GM19351 (cell line): ENCODE data around the gene PINK1.
"Not testable (repeated sequence)": the region's sequence is repeated elsewhere in the genome, so short reads cannot be mapped to it uniquely, and the experiment has no call there.

Experiments
- ATAC-seq: cut with Tn5 transposase; IDR thresholded peaks from one replicate; pipeline ENCODE4 v1.9.1; 2021; ENCODE audit warnings: mild to moderate bottlenecking, moderate library complexity; ENCODE audit not compliant: unreplicated experiment

The PINK1 gene

DNA sequence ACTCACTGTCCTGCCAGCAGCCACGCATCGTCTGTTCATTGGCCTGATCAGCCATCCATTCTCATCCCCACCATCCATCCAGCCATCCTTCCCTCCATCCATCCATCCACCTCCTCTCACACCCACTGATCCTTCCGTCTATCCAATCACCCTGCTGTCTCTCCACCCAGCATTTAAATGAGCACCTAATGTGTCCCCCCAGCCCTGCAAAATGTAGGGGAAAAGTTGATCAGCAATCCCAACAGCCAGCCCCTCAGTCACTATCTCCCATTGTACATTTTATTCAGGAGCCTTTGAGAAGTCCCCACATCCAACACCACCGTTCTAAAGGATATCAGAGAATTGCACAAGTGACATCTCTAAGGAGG, 39.0 kb downstream of the PINK1 start:
- ATAC-seq: no peak

DNA sequence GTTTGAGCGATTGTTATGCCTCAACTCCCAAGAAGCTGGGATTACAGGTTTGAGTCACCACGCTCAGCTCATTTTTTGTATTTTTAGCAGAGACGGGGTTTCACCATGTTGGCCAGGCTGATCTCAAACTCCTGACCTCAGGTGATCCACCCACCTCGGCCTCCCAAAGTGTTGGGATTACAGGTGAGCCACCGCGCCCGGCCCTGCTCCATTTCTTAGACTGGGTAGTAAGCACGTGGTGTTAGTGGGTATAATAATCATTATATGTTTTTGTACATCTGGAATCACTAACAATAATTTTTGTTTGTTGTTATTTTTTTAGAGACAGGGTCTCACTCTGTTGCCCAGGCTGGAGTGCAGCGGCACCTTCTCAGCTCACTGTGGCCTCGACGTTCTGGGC, 40.4 kb downstream of the PINK1 start:
- ATAC-seq: not testable (repeated sequence)

DNA sequence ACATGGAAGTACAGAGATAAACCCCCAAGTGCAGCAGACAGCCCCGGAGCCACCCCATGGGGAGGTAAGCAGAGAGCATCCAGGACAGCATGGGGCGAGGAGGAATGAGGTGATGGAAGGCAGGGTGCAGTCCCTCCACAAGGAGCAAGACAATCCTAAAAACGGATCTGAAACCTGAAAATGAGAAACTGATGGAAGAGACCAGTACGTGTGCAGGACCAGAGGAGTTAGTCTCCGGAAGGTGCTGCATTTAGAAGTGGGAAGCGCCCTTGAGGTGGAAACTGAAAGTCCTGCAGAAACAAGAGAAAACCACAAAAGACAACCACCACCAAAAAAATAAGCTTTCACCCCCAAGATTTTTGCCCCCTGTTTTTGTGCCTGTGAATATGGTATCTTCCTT, 45.3 kb downstream of the PINK1 start:
- ATAC-seq: no peak

DNA sequence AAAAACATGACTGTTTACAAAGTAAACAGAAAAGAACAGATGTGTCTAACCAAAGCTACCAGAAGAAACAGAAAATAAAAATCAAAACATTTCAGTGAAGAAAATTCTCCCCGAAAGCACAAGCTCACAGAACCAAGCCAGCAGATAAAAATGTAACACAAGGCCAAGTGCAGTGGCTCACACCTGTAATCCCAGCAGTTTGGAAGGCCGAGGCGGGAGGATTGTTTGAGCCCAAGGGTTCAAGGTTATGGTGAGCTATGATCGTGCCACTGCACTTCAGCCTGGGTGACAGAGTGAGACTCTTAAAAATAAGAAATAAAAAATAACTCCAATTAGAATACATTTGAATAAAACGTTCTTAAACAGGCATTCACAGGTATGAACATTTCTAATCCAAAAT, 47.0 kb downstream of the PINK1 start:
- ATAC-seq: no peak

DNA sequence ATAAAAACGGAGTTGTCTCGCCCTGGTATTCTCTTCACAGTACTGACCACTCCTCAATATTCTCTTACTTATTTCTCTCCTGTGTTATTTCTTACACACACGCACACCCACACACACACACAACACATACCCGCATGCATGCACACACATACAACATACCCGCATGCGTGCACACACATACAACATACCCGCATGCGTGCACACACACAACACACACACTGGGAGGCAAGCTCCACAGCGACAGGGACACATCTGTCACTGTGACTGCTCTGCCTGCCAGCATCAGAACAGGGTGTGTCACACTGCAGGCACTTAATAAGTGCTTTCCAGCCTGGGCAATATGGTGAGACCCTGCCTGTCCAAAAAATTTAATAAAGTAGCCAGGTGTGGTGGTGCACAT, 48.7 kb downstream of the PINK1 start:
- ATAC-seq: no peak

DNA sequence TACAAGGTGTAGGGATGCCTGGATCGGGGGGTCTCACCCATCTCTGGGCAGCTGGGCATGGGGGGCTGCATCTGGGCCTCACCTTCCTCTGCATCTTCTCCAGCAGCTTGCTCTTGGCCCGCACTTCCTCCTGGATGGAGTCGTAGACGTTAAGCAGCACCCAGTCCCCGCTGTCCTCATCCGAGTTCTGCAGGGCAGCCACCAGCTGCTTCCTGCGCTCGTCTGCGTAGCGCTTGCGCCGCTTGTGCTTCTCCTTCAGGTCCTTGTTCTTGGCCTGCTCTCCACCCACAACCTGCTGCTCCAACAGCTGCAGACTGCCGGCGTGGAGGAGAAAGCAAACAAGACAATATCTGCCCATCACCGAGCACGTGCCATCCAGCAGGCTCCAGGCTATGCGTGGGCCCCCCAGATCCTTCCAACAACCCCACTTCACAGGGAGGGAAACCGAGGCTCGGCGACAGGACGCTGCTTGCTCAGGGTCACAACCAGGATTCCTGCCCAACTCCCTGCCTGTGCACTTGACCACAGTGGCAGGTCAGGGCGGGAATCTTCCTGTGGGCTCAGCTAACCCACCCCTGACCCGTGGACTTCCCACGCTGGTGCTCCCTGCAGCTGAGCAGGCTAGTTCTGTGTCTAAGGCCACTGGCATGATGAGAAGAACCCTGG, 49.4 kb downstream of the PINK1 start:
- no peak for ATAC-seq

DNA sequence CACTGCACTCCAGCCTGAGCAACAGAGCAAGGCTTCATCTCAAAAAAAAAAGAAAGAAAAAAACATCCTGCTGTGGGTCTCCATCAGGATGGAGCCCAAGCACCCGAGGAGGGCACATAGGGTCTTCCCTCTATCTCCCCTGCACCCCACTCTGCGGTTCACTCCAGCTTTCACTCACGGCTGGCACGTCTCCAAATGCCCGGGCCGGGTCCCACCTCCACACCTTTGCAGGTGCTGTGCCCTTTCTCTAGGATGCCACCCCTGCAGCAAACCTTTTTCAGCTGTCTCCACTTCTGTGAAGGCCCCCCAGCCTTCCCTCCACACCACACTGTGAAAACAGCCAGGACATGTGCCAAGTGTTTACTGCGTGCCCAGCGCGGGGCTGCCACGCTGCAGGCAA, 50.4 kb downstream of the PINK1 start:
- ATAC-seq: no peak

DNA sequence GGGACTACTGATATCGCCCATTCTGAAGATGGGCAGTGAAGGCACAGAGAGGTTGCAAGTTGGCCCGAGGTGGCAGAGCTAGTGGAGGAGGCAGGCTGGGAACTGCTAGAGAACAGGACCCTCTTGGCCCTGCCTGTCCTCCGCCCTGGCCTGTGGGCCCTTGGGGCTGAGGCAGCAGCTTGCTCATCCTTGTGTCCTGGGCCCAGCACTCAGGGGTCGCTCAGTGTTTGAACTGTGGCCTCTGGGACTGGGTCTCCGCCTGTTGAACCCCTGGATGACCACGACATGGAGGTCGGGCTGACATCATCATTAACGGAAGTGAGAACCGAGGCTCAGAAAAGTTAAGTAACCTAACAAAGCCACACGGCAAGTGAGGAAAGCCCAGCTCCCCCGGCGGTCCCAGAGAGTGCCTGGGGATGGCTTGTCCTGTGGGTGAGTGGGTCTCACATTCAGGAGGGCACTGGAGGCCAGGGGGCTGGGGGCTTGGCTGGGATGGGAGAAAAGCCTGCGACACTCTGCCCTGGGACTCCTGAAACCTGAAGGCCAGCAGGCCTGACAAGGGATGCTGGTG, 50.9 kb downstream of the PINK1 start:
- no peak for ATAC-seq

DNA sequence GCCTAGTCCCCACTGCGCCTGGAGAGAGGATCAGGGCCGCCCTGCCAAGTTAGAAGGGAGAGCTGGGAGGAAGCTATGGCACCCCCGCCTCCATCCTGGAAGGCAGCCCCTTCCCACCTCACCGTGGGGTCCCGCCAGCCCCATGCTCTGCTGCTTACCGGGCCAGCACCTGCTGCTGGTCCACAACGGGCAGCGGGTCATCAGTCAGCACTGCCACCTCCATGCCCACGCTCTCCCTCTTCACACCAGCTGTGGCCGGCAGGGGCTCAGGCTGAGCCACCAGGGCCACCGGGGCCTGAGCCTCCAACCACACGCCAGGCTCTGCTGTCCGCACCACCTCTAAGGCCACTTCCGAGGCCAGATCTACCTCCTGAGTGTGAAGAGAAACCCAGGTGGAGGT, 51.4 kb downstream of the PINK1 start:
- no peak for ATAC-seq

DNA sequence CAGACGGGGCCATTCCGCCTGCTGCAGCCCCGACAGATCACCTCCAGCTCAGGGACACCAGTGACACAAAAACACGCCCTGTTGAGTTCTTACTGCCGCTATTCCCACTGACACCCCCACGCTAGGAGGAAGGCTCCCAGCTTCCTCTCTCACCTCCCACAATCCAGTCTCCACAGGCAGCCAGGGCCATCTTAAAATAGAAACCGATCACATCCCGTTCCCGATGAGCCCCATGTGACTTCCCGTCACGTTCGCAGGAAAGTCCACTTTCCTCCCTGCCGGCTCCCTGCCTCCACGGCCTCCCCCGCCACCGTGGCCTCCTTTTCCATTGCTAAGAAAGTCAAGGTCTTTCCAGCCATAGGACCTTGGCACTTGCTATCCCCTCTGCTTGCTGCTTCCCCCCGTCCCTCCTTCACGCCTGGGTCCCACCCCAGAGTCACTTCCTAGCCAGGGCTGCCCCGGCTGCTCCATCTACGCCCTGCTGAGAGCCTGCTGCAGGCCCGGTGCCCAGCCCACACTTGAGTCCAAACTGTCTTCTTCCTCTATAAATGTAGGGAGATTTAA, 51.9 kb downstream of the PINK1 start:
- ATAC-seq: no peak

DNA sequence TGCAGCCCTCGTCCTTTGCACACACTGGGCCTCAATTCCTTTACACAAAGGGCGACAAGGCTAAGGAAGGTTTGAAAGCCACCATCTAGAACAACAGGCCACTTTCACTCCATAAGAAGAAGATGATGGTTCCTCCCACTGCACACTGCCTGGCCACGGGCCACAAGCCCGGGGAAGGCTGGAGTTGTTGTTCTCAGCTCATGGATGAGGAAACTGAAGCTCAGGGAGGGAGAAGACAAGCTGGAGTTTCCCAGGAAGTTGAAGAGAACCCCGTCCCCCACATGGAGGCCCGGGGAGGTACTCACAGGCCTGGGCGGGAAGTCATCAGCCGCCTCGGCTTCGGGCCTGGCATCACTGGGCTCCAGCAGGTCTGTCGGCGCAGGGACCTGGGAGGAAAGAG, 52.5 kb downstream of the PINK1 start:
- no peak for ATAC-seq

DNA sequence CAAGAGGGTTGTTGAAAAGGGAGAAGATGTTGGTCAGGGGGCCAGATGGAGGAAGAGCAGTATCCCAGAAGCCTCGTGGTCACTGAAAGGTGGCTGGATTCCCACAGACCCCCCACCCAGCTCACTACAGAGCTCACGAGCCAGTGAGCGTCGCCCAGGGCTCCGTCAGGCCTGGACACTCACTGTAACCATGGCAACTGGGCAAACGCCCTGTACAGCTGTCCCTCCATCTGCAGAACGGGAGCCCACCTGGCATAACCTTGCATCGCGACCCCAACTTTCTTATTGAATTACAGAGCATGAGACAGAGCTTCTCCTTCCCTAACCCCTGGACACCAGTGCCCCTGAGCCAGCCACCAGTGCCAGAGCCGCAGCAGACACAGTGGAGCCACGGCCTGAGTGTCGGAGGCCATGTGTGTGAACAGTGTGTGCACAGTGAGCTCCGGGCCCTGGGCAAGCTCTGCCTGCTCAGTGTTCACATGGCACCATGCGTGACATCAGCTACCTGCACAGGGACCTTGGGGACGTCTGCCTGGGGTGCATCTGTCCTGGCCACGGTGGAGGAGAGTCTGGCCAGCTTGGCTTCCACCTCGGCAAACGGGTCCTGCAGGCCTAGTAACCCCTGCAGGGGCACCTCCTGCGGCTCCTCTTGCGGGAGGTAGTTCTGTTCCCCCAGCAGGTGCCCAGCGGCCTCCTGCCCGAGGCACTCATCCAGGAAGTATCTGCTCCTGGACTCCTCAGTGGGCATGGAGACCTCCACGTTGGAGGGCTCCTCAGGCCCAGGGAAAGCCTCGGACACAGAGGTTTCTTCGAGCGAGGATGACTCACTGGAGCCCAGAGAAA, 53.8 kb downstream of the PINK1 start:
- ATAC-seq: no peak

DNA sequence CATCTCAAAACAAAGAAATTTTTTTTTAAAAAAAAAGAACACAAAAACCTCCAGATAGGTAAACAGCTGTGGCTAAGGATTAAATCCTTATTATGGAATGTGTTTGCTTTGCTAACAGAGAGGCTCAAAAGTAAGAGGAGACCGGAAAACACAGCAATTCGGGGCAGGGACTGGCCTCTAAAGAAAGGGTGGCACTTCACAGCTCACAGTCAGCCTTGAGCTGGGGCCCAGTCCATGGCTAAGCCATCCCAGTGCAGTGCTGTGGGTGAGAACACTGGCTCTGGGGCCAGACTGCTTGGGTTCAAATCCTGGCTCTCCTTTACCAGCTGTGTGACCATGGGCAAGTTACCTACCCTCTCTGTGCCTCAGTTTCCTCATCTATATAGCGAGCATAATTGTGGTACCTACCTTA, 56.4 kb downstream of the PINK1 start:
- ATAC-seq: no peak

DNA sequence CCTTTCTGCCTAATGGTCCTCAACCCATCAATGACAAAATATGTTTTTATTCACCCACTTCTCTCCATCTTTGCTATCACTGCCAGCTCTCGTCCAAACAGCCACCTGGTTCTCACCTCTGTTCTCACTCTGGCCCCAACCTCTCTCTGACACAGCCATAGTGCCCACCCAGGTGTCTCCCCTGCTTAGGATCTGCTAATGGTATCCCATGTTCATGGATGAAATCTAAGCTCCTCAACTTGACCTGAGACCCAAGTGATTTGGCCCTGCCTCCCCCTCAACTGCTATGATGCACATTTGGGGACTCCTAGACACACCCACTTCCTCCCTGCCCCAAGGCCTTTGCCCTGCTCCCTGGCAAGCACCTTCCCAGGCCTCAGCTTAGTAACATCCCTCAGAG, 58.6 kb downstream of the PINK1 start:
- ATAC-seq: no peak

DNA sequence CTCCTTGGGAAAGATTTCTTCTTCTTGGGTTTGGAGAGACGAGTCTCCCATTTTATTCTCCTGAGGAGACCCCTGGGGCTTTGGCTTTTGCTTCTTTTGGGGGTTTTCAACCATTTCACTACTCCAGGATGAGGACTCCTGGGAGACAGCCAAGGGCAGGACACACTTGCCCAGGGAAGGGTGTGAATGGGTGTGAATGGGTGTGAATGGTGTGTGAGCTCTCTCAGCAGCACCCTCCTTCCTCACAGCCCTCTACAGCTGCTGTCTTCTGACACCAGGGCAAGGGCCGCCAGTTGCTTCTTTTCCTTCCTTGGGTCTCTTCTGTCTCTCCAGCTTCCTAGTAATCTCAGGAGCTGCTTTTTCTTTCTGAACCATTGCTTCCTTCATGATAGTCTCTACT, 60.4 kb downstream of the PINK1 start:
- ATAC-seq: no peak

DNA sequence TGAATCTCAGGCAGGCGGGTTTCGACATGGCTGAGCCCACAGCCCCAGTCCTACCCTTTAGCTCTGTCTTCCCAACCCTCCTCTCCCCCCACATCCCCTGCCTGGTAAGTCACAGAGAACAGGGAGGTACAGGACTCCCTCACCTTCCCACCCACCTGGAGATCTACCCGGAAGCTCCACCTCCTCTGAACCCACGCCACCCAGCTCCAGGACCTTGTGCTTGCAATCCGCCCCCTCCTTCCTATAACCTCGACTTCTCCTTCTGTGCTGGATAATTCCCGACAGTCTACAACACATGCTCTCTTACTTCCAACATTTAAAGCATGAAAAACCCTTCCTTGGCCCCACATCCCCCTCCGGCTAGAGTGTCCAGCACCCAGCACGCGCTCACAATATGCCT, 62.3 kb downstream of the PINK1 start:
- ATAC-seq: no peak

DNA sequence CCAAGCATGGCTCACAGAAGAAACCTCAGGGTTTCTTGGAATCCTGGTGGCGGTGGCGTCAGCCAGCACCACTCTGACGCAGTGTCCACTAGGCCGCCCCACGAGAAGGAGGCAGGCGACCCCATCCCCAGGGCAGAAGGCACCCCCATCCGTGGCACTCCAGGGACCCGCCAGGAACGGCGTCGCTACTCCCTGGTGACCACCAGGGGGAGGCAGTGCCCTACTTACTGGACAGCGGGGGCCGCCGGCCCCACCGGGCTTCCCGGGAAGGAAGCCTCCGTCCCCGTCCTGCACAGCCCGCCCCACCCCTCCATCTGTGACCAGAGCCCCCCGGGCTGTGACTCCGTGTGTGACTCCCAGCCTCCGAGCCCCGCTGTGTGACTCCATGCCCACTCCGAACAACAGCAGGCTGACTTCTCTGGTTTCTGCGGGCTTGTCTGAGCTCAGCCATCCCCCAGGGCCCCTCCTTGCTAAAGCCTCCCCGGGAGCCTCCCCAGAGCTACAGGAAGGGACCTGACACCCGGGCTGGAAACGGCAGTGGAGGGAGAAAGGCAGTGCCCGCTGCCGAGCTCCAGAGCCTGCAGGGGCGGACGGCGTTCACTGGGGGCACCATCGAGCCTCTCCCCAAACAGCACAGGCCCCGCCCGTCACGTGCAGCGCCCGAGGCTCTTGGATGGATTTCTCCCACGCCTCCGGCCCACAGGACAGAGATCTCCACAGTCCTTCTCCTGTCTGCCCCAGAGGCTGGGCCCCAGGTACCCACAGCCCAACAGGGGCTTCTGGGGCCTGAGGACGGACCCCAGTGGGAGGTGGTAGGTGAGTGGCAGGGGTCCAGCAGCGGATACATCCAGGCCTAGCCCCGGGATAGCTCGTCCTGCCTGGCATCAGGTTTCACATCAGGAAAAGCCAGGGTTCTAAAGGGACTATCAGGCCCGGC, 63.4 kb downstream of the PINK1 start:
- ATAC-seq: peak; percentile 77

DNA sequence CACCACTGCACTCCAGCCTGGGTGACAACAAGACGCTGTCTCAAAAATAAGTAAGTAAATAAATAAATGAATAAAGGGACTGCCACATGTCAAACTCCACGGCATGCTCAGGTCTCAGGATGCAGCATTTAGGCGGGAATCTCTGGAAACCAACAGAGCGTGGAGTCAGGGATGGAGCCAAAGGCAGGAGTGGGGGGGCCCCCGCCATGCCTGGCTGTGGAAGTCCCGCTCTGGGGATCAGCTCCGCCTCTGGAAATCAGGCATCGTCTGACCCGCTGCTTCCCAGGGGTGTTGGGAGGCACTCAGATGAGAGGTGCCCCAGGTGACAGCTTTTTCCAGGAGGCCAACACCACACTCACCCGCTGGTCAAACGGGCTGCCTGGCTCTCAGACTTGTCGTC, 64.3 kb downstream of the PINK1 start:
- no peak for ATAC-seq

DNA sequence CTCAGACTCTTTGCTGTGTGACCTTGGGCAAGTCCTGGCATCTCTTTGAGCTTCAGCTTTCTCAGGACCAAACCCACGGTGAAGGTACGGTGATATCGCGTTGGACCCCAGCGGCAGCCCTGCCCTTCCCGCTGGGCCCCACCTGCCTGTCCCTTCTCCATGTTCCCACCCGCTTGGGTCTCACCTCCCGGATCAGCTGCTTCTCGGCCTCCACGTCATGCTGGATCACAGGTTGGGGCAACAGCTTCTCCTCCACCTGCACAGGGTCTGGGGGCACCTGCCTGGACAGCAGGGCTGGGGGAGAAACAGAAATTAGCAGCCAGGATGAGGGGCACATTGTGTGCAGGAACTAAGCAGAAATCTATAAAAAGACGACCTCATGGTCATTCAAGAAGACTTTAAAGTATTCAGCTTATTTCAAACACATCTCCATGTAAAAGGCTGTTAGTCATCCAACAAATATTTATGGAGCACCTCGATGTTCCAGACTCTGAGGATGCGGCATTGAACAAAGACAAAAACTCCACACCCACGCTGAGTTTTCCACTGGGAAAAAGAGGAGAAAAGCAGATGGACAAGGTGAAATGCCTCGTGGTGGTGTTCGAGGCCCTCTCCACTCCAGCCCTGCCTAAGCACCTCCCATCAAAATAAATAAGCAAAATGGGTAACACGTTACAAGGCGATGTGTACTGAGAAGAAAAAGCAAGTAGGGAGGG, 65.1 kb downstream of the PINK1 start:
- no peak for ATAC-seq

DNA sequence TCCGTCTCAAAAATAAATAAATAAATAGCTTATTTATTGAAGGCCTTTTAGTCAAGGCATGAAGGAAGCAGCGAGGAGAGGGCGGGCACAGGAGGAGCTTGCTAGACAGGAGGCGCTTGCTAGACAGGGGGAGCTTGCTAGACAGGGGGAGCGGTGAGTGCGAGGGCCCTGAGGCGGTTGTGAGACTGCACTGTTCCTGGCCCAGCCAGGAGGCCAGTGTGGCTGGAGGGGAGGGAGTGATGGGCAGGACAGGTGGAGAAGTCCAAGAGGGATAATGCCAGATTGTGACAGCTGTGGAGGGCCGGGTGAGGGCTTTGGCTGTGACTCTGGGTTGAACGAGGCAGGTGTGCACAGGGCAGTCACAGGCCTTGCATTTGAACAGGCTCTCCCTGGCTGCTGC, 66.3 kb downstream of the PINK1 start:
- ATAC-seq: no peak
